Neural cell (in vitro differentiated cells): ENCODE measurements around the gene ANO8.

ENCODE experiments used
- CTCF ChIP-seq: fragments of 450-650 bp; IDR thresholded peaks from 2 replicates; pipeline ENCODE4 v1.5.1; 2014; ENCODE audit warnings: antibody characterized with exemption, mild to moderate bottlenecking, moderate library complexity; ENCODE audit not compliant: poor library complexity, severe bottlenecking
- EZH2 ChIP-seq: fragments of 200-600, 300-800 bp; shearing (Covaris generic), sonication (generic); IDR thresholded peaks from 2 replicates; pipeline ENCODE4 v1.6.1; 2014; ENCODE audit warnings: antibody characterized with exemption, low read length, borderline replicate concordance, mild to moderate bottlenecking; ENCODE audit not compliant: insufficient read depth, poor library complexity, severe bottlenecking
- POLR2AphosphoS5 ChIP-seq: IDR thresholded peaks from 2 replicates; pipeline ENCODE4 v1.6.1; 2012
- RAD21 ChIP-seq: fragments of 450-650 bp; conservative IDR thresholded peaks from 2 replicates; pipeline ENCODE4 v1.6.1; 2014; ENCODE audit warnings: antibody characterized with exemption, mild to moderate bottlenecking, moderate library complexity
- REST ChIP-seq: IDR thresholded peaks from 2 replicates; pipeline ENCODE4 v1.6.1; 2012; ENCODE audit warnings: borderline replicate concordance
- SMC3 ChIP-seq: fragments of 450-650 bp; conservative IDR thresholded peaks from 2 replicates; pipeline ENCODE4 v1.6.1; 2014; ENCODE audit warnings: antibody characterized with exemption, mild to moderate bottlenecking, moderate library complexity; ENCODE audit not compliant: poor library complexity
- TAF1 ChIP-seq: IDR thresholded peaks from 2 replicates; pipeline ENCODE4 v1.6.1; 2012; ENCODE audit warnings: low read depth

DNA sequence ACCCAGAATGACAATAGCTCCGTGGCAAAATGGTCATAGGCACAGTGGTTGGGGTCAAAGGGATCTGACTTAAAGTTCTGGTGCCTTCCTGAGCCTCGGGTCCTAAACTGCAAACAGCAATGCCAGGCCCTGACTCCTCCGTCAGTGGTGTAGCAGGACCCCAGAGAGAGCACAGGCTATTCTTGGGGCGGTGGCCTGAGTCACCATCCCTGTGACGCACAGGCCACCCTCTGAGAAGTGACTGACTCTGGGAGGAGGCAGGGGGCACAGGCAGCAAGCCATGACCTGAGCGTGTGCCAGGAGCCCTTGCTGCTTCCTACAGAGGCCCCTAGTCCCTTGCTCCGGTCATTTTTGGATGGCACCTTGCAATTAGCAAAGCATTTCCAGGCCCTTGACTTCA is 23.7 kb upstream of the ANO8 start:
- TF ChIP-seq EZH2 = no peak
- no peak for TF ChIP-seq CTCF
- TF ChIP-seq REST = no peak
- no peak for TF ChIP-seq TAF1
- no peak for TF ChIP-seq POLR2AphosphoS5
- TF ChIP-seq SMC3 = no peak
- TF ChIP-seq RAD21 = no peak
